Neural progenitor cell (in vitro differentiated cells): ENCODE data around the gene BTN2A1. TPM values are rescaled to one million over a fixed set of nuclear protein-coding genes. Genes with fewer than 3 reads are reported as not detected.

Experiments
- DNase-seq: peaks from one replicate; pipeline ENCODE4 v3.0.0-alpha.2; 2016; ENCODE audit warnings: low spot score
- H2AFZ ChIP-seq: fragments of 200-600 bp; sonication (generic); replicated peaks from 2 replicates; pipeline ENCODE4 v1.6.1; 2016; ENCODE audit warnings: antibody characterized with exemption
- H3F3A ChIP-seq: fragments of 200-600 bp; sonication (generic); 2 replicates; pipeline ENCODE4 v1.6.1; 2016; ENCODE audit warnings: antibody characterized with exemption, low read depth
- H3K27ac ChIP-seq: fragments of 200-600 bp; sonication (generic); 2 replicates; pipeline ENCODE4 v1.5.1; 2016; ENCODE audit warnings: mild to moderate bottlenecking
- H3K27me3 ChIP-seq: fragments of 200-600 bp; sonication (generic); 2 replicates; pipeline ENCODE4 v1.6.1; 2016; ENCODE audit warnings: mild to moderate bottlenecking, moderate library complexity
- H3K36me3 ChIP-seq: fragments of 200-600 bp; sonication (generic); 2 replicates; pipeline ENCODE4 v1.5.1; 2016
- H3K4me1 ChIP-seq: fragments of 200-600 bp; sonication (generic); 2 replicates; pipeline ENCODE4 v1.6.1; 2016; ENCODE audit warnings: mixed run types
- H3K4me2 ChIP-seq: fragments of 200-600 bp; sonication (generic); 2 replicates; pipeline ENCODE4 v1.6.1; 2016
- H3K4me3 ChIP-seq: fragments of 200-600 bp; sonication (generic); 2 replicates; pipeline ENCODE4 v1.5.1; 2016
- H3K79me2 ChIP-seq: fragments of 200-600 bp; sonication (generic); 2 replicates; pipeline ENCODE4 v1.6.1; 2016; ENCODE audit warnings: low read depth
- H3K9ac ChIP-seq: fragments of 200-600 bp; sonication (generic); 2 replicates; pipeline ENCODE4 v1.6.1; 2016
- H3K9me3 ChIP-seq: fragments of 200-600 bp; sonication (generic); 2 replicates; pipeline ENCODE4 v1.5.1; 2016; ENCODE audit warnings: low read depth
- H4K20me1 ChIP-seq: fragments of 200-600 bp; sonication (generic); 2 replicates; pipeline ENCODE4 v1.6.1; 2016; ENCODE audit warnings: low read depth
- H3K27ac Mint-ChIP-seq: 3 replicates; pipeline ENCODE4 v1.8.0; 2021; ENCODE audit warnings: mixed read lengths
- H3K27me3 Mint-ChIP-seq: 2 replicates; pipeline ENCODE4 v1.8.0; 2022; ENCODE audit warnings: low read depth, mild to moderate bottlenecking, inconsistent platforms, moderate library complexity, mixed read lengths; ENCODE audit not compliant: insufficient read depth
- H3K36me3 Mint-ChIP-seq: 3 replicates; pipeline ENCODE4 v1.8.0; 2021; ENCODE audit warnings: mixed read lengths
- H3K4me1 Mint-ChIP-seq: 3 replicates; pipeline ENCODE4 v1.8.0; 2021; ENCODE audit warnings: mixed read lengths
- H3K4me3 Mint-ChIP-seq: 3 replicates; pipeline ENCODE4 v1.8.0; 2021; ENCODE audit warnings: mild to moderate bottlenecking, moderate library complexity, mixed read lengths
- H3K9me3 Mint-ChIP-seq: 3 replicates; pipeline ENCODE4 v1.8.0; 2020; ENCODE audit warnings: mixed read lengths
- CTCF ChIP-seq: fragments of 200-600 bp; sonication (generic); IDR thresholded peaks from 2 replicates; pipeline ENCODE4 v1.5.1; 2017; ENCODE audit warnings: antibody characterized with exemption, mild to moderate bottlenecking
- EZH2 ChIP-seq: fragments of 200-600 bp; sonication (generic); IDR thresholded peaks from 2 replicates; pipeline ENCODE4 v1.6.1; 2017; ENCODE audit warnings: antibody characterized with exemption, mild to moderate bottlenecking, moderate library complexity
- EZH2phosphoT487 ChIP-seq: fragments of 200-600 bp; sonication (generic); IDR thresholded peaks from 2 replicates; pipeline ENCODE4 v1.6.1; 2017; ENCODE audit warnings: antibody characterized with exemption
- total RNA-seq: library from RNA; depleted of rRNA; stranded (reverse); fragments of >200 nt; gene quantifications from 2 replicates; pipeline ENCODE4 v1.2.3, GENCODE V29; 2015; ENCODE audit warnings: low replicate concordance

Gene BTN2A1
- total RNA-seq, 1 donor from 2014 or later, result 11.6 TPM

GRCh38 chr6:26465776-26466175 lies 8.0 kb downstream of the BTN2A1 start:
- H3K36me3 Mint-ChIP-seq, result peaks cover 55% of the 10 kb centered on the region
- Histone ChIP-seq H3K4me2 (no peak overlapping the region), H3K27me3 (no peaks in the 10 kb centered on the region), H3K4me3 (no peak overlapping the region), H3F3A (no peaks in the 10 kb centered on the region), H4K20me1 (peaks cover 3% of the 10 kb centered on the region), H3K36me3 (no peaks in the 10 kb centered on the region), H3K27ac (no peak overlapping the region), H3K9ac (no peak overlapping the region), H2AFZ (no peak overlapping the region), H3K9me3 (no peaks in the 10 kb centered on the region), H3K79me2 (peaks cover 8% of the 10 kb centered on the region), H3K4me1 (no peaks in the 10 kb centered on the region)
- no peaks in the 10 kb centered on the region for H3K9me3 Mint-ChIP-seq
- DNase-seq, result no peak
- H3K27ac Mint-ChIP-seq, result no peak overlapping the region
- peaks cover 3% of the 10 kb centered on the region for H3K27me3 Mint-ChIP-seq
- TF ChIP-seq CTCF, result no peak
- TF ChIP-seq EZH2phosphoT487, result no peak
- TF ChIP-seq EZH2, result no peak
- H3K4me1 Mint-ChIP-seq, result peaks cover 6% of the 10 kb centered on the region
- no peak overlapping the region for H3K4me3 Mint-ChIP-seq

GRCh38 chr6:26468829-26469228 lies 11.1 kb downstream of the BTN2A1 start:
- Histone ChIP-seq H3K9me3 (no peaks in the 10 kb centered on the region), H3K36me3 (no peaks in the 10 kb centered on the region), H3K4me2 (no peak overlapping the region), H3K27ac (no peak overlapping the region), H3K4me3 (no peak overlapping the region), H3F3A (peaks cover 9% of the 10 kb centered on the region), H4K20me1 (no peaks in the 10 kb centered on the region), H3K27me3 (no peaks in the 10 kb centered on the region), H2AFZ (no peak overlapping the region), H3K4me1 (no peaks in the 10 kb centered on the region), H3K79me2 (no peaks in the 10 kb centered on the region), H3K9ac (no peak overlapping the region)
- Mint-ChIP-seq H3K27me3 (no peaks in the 10 kb centered on the region), H3K9me3 (no peaks in the 10 kb centered on the region), H3K4me1 (peaks cover 6% of the 10 kb centered on the region), H3K27ac (no peak overlapping the region), H3K4me3 (no peak overlapping the region), H3K36me3 (peaks cover 48% of the 10 kb centered on the region)
- TF ChIP-seq EZH2phosphoT487, result no peak
- TF ChIP-seq EZH2, result no peak
- DNase-seq, result no peak

- H3K4me1 ChIP-seq, result peaks cover 9% of the 10 kb centered on the region
- peaks cover 35% of the 10 kb centered on the region for H3K36me3 Mint-ChIP-seq
These were observed 12.9 kb downstream of the BTN2A1 start for GRCh38 chr6:26470643-26471042.

More at GRCh38 chr6:26470643-26471042, 12.9 kb downstream of the BTN2A1 start:
- TF ChIP-seq EZH2, result no peak
- no peak for TF ChIP-seq CTCF
- TF ChIP-seq EZH2phosphoT487, result no peak
- H3K27me3 Mint-ChIP-seq, result no peaks in the 10 kb centered on the region
- DNase-seq, result no peak
- H3K27ac Mint-ChIP-seq, result no peak overlapping the region
- H3K27ac ChIP-seq, result no peak overlapping the region
- no peaks in the 10 kb centered on the region for H3K36me3 ChIP-seq
- no peaks in the 10 kb centered on the region for H3K27me3 ChIP-seq
- no peak overlapping the region for H3K4me3 Mint-ChIP-seq
- H3F3A ChIP-seq, result peaks cover 18% of the 10 kb centered on the region
- no peak overlapping the region for H2AFZ ChIP-seq
- H3K4me1 Mint-ChIP-seq, result peaks cover 20% of the 10 kb centered on the region
- H3K9me3 Mint-ChIP-seq, result no peaks in the 10 kb centered on the region
- no peak overlapping the region for H3K4me2 ChIP-seq
- no peaks in the 10 kb centered on the region for H3K79me2 ChIP-seq
- H3K9ac ChIP-seq, result no peak overlapping the region
- H3K9me3 ChIP-seq, result no peaks in the 10 kb centered on the region
- no peaks in the 10 kb centered on the region for H4K20me1 ChIP-seq
- H3K4me3 ChIP-seq, result no peak overlapping the region
